Sigmoid colon (tissue), 7 donors: ENCODE data around the gene FAM174B. TPM values are rescaled to one million over a fixed set of nuclear protein-coding genes. Genes with fewer than 3 reads are reported as not detected.

ENCODE experiments used
- DNase-seq: peaks from one replicate; pipeline ENCODE4 v3.0.0-alpha.2; 2019
- H3K27ac ChIP-seq, 4 donors: fragments of 200-600 bp; sonication (generic); one replicate each; pipeline ENCODE4 v1.5.1; 2016 to 2019; ENCODE audit warnings: mild to moderate bottlenecking in 1 of 4
- H3K27me3 ChIP-seq, 3 donors: fragments of 200-600 bp; sonication (generic); one replicate each; pipeline ENCODE4 v1.5.1; 2019; ENCODE audit warnings: mild to moderate bottlenecking in 1 of 3
- H3K36me3 ChIP-seq, 4 donors: fragments of 200-600 bp; sonication (generic); one replicate each; pipeline ENCODE4 v1.5.1; 2016 to 2019
- H3K4me1 ChIP-seq, 4 donors: fragments of 200-600 bp; sonication (generic); one replicate each; pipeline ENCODE4 v1.5.1; 2017 to 2019
- H3K4me3 ChIP-seq, 4 donors: fragments of 200-600 bp; sonication (generic); one replicate each; pipeline ENCODE4 v1.5.1; 2017 to 2019; ENCODE audit warnings: mild to moderate bottlenecking in 2 of 4, moderate library complexity in 1 of 4
- H3K9me3 ChIP-seq, 4 donors: fragments of 200-600 bp in 3 of 4; sonication (generic) in 3 of 4; one replicate each; pipeline versions ENCODE4 v1.5.1 to v1.6.1; 2013 to 2019
- CTCF ChIP-seq, 4 experiments: fragments of 450-650 bp in 3 of 4; fragments of 200-600 bp in 1 of 4; IDR thresholded peaks; one replicate each; pipeline ENCODE4 v1.5.1; 2016 to 2019; ENCODE audit warnings: antibody characterized with exemption in 4 of 4, mild to moderate bottlenecking in 3 of 4, moderate library complexity in 2 of 4
- EP300 ChIP-seq, 4 donors: sonication (generic); formaldehyde crosslinking; IDR thresholded peaks; one replicate each; pipeline ENCODE4 v1.6.1; 2017; ENCODE audit warnings: antibody characterized with exemption in 4 of 4
- POLR2A ChIP-seq, 2 donors: fragments of 450-650 bp; IDR thresholded peaks; one replicate each; pipeline ENCODE4 v1.6.1; 2016; ENCODE audit warnings: antibody characterized with exemption in 2 of 2, mild to moderate bottlenecking in 2 of 2, moderate library complexity in 2 of 2
- POLR2AphosphoS5 ChIP-seq, 4 donors: sonication (generic); formaldehyde crosslinking; IDR thresholded peaks; one replicate each; pipeline ENCODE4 v1.6.1; 2017; ENCODE audit warnings: antibody characterized with exemption in 4 of 4
- WGBS, 2 donors: extraction: QIAGEN DNeasy Blood & Tissue Kit; methylation state at CpG; one replicate each; pipeline ENCODE4 v1.1.7; 2013; 5-methylcytosine and 5-hydroxymethylcytosine counted together
- intact Hi-C: fragments of 100-400 bp; cut with DNase I; formaldehyde crosslinking; loops from one replicate; pipeline ENCODE4 v1.15.1; 2023
- polyA plus RNA-seq, 3 donors: library from polyadenylated mRNA; stranded (reverse); fragments of 200-250 nt; gene quantifications; one replicate each; pipeline ENCODE4 v1.2.3, GENCODE V29; 2013
- total RNA-seq, 4 donors: library from RNA; depleted of rRNA; stranded (reverse); fragments of >200 nt; gene quantifications; one replicate each; pipeline ENCODE4 v1.1.0, GENCODE V29; 2016
- donor health status: healthy with polysubstance abuse.
- donor health status: Bipolar disorder and iron deficiency.
- donor health status: healthy.

Gene FAM174B
- total and polyA plus RNA-seq, 7 donors = 5.3 to 38.9 (median 8.1) TPM

- DNase-seq = peak; percentile 45
- intact Hi-C loops = loop anchor here (5.0 kb wide), 1 partner anchor 39 kb away; no protein-coding TSS in a partner anchor
- no peak overlapping the region for H3K4me3 ChIP-seq
- 63 to 83% methylated on average over 14 of the region's 14 CpGs for WGBS, 2 donors
- TF ChIP-seq POLR2A (IDR thresholded peaks at IDR 0.05) = no peak
- TF ChIP-seq POLR2AphosphoS5 (IDR thresholded peaks at IDR 0.05) = peak in 1 of 4 donors; percentile 31
- H3K27me3 ChIP-seq = no peaks in the 10 kb centered on the region
- H3K36me3 ChIP-seq = no peaks in the 10 kb centered on the region
- peaks cover 0 to 49% (median 37%) of the 10 kb centered on the region in 4 donors for H3K4me1 ChIP-seq
- peak overlapping the region in 1 of 4 donors; percentile 68 for H3K27ac ChIP-seq
- no peaks in the 10 kb centered on the region for H3K9me3 ChIP-seq
These were observed 32.1 kb downstream of the FAM174B start for GRCh38 chr15:92623435-92623834.

- no peak overlapping the region for H3K27ac ChIP-seq
- H3K36me3 ChIP-seq = no peaks in the 10 kb centered on the region
- peaks cover 0 to 63% (median 51%) of the 10 kb centered on the region in 4 donors for H3K4me1 ChIP-seq
- peak; percentile 44 for DNase-seq
- no peak overlapping the region for H3K4me3 ChIP-seq
- TF ChIP-seq POLR2AphosphoS5 (IDR thresholded peaks at IDR 0.05) (no peak), POLR2A (IDR thresholded peaks at IDR 0.05) (no peak), CTCF (IDR thresholded peaks at IDR 0.05) (no peak), EP300 (IDR thresholded peaks at IDR 0.05) (no peak)
- intact Hi-C loops = loop anchor here (5.0 kb wide), 1 partner anchor 40 kb away; no protein-coding TSS in a partner anchor
- WGBS, 2 donors = 94 to 95% methylated on average over 19 of the region's 19 CpGs
- H3K27me3 ChIP-seq = no peaks in the 10 kb centered on the region
- no peaks in the 10 kb centered on the region for H3K9me3 ChIP-seq
These were observed 33.5 kb downstream of the FAM174B start for GRCh38 chr15:92621972-92622533.

GRCh38 chr15:92620991-92621390 is 34.6 kb downstream of the FAM174B start:
- no peak overlapping the region for H3K4me3 ChIP-seq
- H3K9me3 ChIP-seq = no peaks in the 10 kb centered on the region
- H3K4me1 ChIP-seq = peaks cover 0 to 70% (median 56%) of the 10 kb centered on the region in 4 donors
- H3K27me3 ChIP-seq = no peaks in the 10 kb centered on the region
- TF ChIP-seq EP300 (IDR thresholded peaks at IDR 0.05) = no peak
- no peak for TF ChIP-seq POLR2A (IDR thresholded peaks at IDR 0.05)
- no peak for TF ChIP-seq POLR2AphosphoS5 (IDR thresholded peaks at IDR 0.05)
- TF ChIP-seq CTCF (IDR thresholded peaks at IDR 0.05) = no peak
- no peaks in the 10 kb centered on the region for H3K36me3 ChIP-seq
- H3K27ac ChIP-seq = peak overlapping the region in 1 of 4 donors; percentile 69
- DNase-seq = peak; percentile 47
- WGBS, 2 donors = 92 to 95% methylated on average over 5 of the region's 5 CpGs
- intact Hi-C loops = loop anchor here (5.0 kb wide), 1 partner anchor 41 kb away; no protein-coding TSS in a partner anchor

- Histone ChIP-seq H3K9me3 (no peaks in the 10 kb centered on the region), H3K4me1 (peaks cover 0 to 56% (median 46%) of the 10 kb centered on the region in 4 donors), H3K27me3 (no peaks in the 10 kb centered on the region), H3K36me3 (no peaks in the 10 kb centered on the region), H3K4me3 (no peak overlapping the region), H3K27ac (peak overlapping the region; percentile 69 to 77 (median 73))
- intact Hi-C loops = loop anchor here (5.0 kb wide), 4 partner anchors 43 to 97 kb away; no protein-coding TSS in a partner anchor
- peak in 1 of 4 donors; percentile 32 for TF ChIP-seq EP300 (IDR thresholded peaks at IDR 0.05)
- no peak for TF ChIP-seq POLR2A (IDR thresholded peaks at IDR 0.05)
- peak in 1 of 4 experiments; percentile 18 for TF ChIP-seq CTCF (IDR thresholded peaks at IDR 0.05)
- peak; percentile 68 to 91 (median 80) for TF ChIP-seq POLR2AphosphoS5 (IDR thresholded peaks at IDR 0.05)
- 77 to 83% methylated on average over 12 of the region's 12 CpGs for WGBS, 2 donors
- peak; percentile 84 for DNase-seq
These were observed 36.2 kb downstream of the FAM174B start for GRCh38 chr15:92619145-92620101.
